Mesendoderm (in vitro differentiated cells): ENCODE data around the gene ZEB2.
A peak's percentile ranks its signal among the peaks of the same experiment; 100 is the strongest.

ENCODE experiments used
- DNase-seq: peaks from one replicate; pipeline ENCODE4 v3.0.0; 2013
- H2AK5ac ChIP-seq: 2 replicates; pipeline ENCODE4 v1.6.1; 2013; ENCODE audit warnings: low read length, inconsistent platforms
- H2BK120ac ChIP-seq: 2 replicates; pipeline ENCODE4 v1.6.1; 2013; ENCODE audit warnings: low read depth, mild to moderate bottlenecking, low read length, moderate library complexity, mixed read lengths
- H2BK15ac ChIP-seq: replicated peaks from 2 replicates; pipeline ENCODE4 v1.6.1; 2013; ENCODE audit warnings: low read depth, mild to moderate bottlenecking, moderate library complexity
- H2BK5ac ChIP-seq: 2 replicates; pipeline ENCODE4 v1.6.1; 2013; ENCODE audit warnings: low read length, inconsistent platforms
- H3K18ac ChIP-seq: 2 replicates; pipeline ENCODE4 v1.6.1; 2013; ENCODE audit warnings: mild to moderate bottlenecking, low read length, mixed read lengths
- H3K23ac ChIP-seq: one replicate; pipeline ENCODE4 v1.6.1; 2013; ENCODE audit warnings: low read length
- H3K27ac ChIP-seq: 2 replicates; pipeline ENCODE4 v1.5.1; 2013; ENCODE audit warnings: low read depth, mild to moderate bottlenecking, inconsistent platforms, low read length, moderate library complexity
- H3K27me3 ChIP-seq: 2 replicates; pipeline ENCODE4 v1.6.1; 2013; ENCODE audit warnings: low read length, control low read depth, mild to moderate bottlenecking, inconsistent platforms; ENCODE audit not compliant: insufficient read depth, poor library complexity
- H3K36me3 ChIP-seq: 2 replicates; pipeline ENCODE4 v1.6.1; 2013; ENCODE audit warnings: low read length, inconsistent platforms; ENCODE audit not compliant: control insufficient read depth, insufficient read depth
- H3K4ac ChIP-seq: one replicate; pipeline ENCODE4 v1.6.1; 2013; ENCODE audit warnings: low read depth, mild to moderate bottlenecking, low read length, moderate library complexity
- H3K4me1 ChIP-seq: 2 replicates; pipeline ENCODE4 v1.6.1; 2013; ENCODE audit warnings: low read depth, low read length, inconsistent platforms; ENCODE audit not compliant: control insufficient read depth
- H3K4me2 ChIP-seq: 2 replicates; pipeline ENCODE4 v1.6.1; 2013; ENCODE audit warnings: low read length
- H3K4me3 ChIP-seq: 2 replicates; pipeline ENCODE4 v1.5.1; 2013; ENCODE audit warnings: mild to moderate bottlenecking, low read length
- H3K56ac ChIP-seq: one replicate; pipeline ENCODE4 v1.6.1; 2013; ENCODE audit warnings: low read length
- H3K79me1 ChIP-seq: 2 replicates; pipeline ENCODE4 v1.6.1; 2013; ENCODE audit warnings: low read length, inconsistent platforms
- H3K79me2 ChIP-seq: 2 replicates; pipeline ENCODE4 v1.6.1; 2013; ENCODE audit warnings: mild to moderate bottlenecking, low read length; ENCODE audit not compliant: control insufficient read depth, insufficient read depth
- H3K9ac ChIP-seq: 2 replicates; pipeline ENCODE4 v1.6.1; 2013; ENCODE audit warnings: low read length, inconsistent platforms
- H4K5ac ChIP-seq: one replicate; pipeline ENCODE4 v1.6.1; 2013; ENCODE audit warnings: low read length
- H4K8ac ChIP-seq: one replicate; pipeline ENCODE4 v1.6.1; 2013; ENCODE audit warnings: low read depth, mild to moderate bottlenecking, control low read depth, low read length, moderate library complexity
- WGBS: extraction: QIAGEN DNeasy Blood & Tissue Kit; methylation state at CpG from one replicate; pipeline ENCODE4 v1.1.7; 2013; ENCODE audit warnings: low lambda C conversion rate, missing lambda C conversion rate; ENCODE audit not compliant: insufficient coverage; ENCODE audit errors: extremely low coverage; 5-methylcytosine and 5-hydroxymethylcytosine counted together

Gene ZEB2

DNA sequence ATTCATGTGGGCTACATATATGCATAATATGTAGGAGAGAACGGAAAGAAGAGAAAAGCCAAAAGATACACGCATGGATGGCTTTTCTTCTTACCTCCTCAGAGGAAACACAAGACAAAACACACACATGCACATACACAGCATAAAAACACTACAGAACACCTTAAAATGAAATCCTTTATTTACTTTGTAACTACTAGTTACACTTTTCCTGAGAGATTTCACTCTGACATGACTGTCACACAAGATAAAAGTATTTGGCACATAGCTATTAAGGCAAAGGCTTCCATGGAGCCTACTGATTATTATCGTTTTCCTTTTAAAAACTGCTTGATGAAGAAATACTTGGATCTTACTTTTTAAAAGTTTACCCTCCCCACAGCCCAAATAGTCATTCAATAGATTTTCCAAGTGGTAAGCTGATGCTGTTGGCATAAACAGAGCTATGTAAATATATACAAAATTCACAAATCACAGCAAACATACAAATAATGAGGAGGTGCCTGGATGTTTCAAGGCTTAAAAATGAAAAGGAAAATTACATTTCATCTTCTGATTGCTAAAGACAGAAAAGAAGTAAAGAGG lies 8.6 kb downstream of the ZEB2 start:
- no peak overlapping the region for H3K4ac ChIP-seq
- H2BK120ac ChIP-seq = peak overlapping the region; percentile 78
- no peak overlapping the region for H4K5ac ChIP-seq
- H3K4me2 ChIP-seq = no peak overlapping the region
- H3K4me1 ChIP-seq = peaks cover 18% of the 10 kb centered on the region
- no CpG with 5 or more reads among the region's 3 CpGs for WGBS
- H3K36me3 ChIP-seq = no peaks in the 10 kb centered on the region
- H3K56ac ChIP-seq = no peak overlapping the region
- no peak for DNase-seq
- H3K9ac ChIP-seq = no peak overlapping the region
- no peak overlapping the region for H3K18ac ChIP-seq
- H3K4me3 ChIP-seq = no peak overlapping the region
- no peak overlapping the region for H3K23ac ChIP-seq
- no peak overlapping the region for H2BK15ac ChIP-seq
- peaks cover 27% of the 10 kb centered on the region for H3K27me3 ChIP-seq
- no peaks in the 10 kb centered on the region for H3K79me2 ChIP-seq
- H4K8ac ChIP-seq = no peak overlapping the region
- no peak overlapping the region for H2AK5ac ChIP-seq
- H3K79me1 ChIP-seq = no peaks in the 10 kb centered on the region
- no peak overlapping the region for H2BK5ac ChIP-seq
- H3K27ac ChIP-seq = no peak overlapping the region

DNA sequence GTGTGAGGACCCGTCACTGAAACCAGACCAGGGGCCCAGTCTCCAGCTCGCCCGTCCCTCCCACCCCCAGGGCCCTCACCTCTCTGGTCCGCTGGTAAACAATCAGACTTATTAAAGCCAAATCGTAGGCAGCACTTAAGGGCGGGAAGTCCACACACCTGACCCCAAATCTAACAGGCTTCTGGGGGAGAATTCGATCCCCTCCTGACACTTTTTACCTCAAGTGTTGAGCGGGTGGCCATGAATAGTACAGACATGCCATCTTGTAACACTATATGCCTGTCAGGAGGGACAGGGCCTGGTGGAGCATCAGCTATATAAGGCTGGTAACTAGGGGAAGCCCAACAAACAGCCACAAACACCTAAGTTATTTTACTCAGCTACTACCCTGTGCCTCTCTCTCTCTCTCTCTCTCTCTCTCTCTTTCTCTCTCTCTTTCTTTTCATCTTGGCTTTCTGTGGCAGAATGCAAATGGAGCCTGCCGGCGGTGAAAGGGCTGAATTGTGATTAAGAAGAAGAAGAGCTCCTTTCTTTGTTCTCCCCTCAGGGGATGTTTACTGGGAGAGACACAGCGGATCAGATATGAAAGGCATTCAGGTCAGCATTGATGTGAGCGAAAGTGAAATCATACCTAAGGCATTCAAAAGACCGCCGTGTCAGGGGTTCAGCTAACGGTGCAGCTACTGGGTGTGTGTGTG lies 9.5 kb downstream of the ZEB2 start:
- Histone ChIP-seq H3K27me3 (peaks cover 25% of the 10 kb centered on the region), H3K56ac (no peak overlapping the region), H3K36me3 (no peaks in the 10 kb centered on the region), H3K4me1 (peaks cover 18% of the 10 kb centered on the region), H2BK5ac (no peak overlapping the region), H2BK120ac (no peak overlapping the region), H3K4ac (no peak overlapping the region), H3K9ac (no peak overlapping the region), H3K27ac (peak overlapping the region; percentile 75), H3K79me1 (no peaks in the 10 kb centered on the region), H3K23ac (no peak overlapping the region), H3K4me2 (peak overlapping the region; percentile 1), H3K18ac (peak overlapping the region; percentile 22), H4K5ac (no peak overlapping the region), H2AK5ac (no peak overlapping the region), H4K8ac (no peak overlapping the region), H3K79me2 (no peaks in the 10 kb centered on the region), H2BK15ac (no peak overlapping the region), H3K4me3 (no peak overlapping the region)
- DNase-seq = peak; percentile 98
- WGBS = no CpG with 5 or more reads among the region's 15 CpGs

GRCh38 chr2:144509879-144510221 lies 10.1 kb downstream of the ZEB2 start:
- Histone ChIP-seq H2BK15ac (no peak overlapping the region), H3K4me2 (no peak overlapping the region), H3K56ac (no peak overlapping the region), H2BK5ac (no peak overlapping the region), H4K8ac (no peak overlapping the region), H3K79me2 (no peaks in the 10 kb centered on the region), H4K5ac (no peak overlapping the region), H2AK5ac (no peak overlapping the region), H3K79me1 (no peaks in the 10 kb centered on the region), H3K23ac (no peak overlapping the region), H3K27me3 (peaks cover 24% of the 10 kb centered on the region), H3K4ac (peak overlapping the region; percentile 70), H3K27ac (peak overlapping the region; percentile 40), H2BK120ac (no peak overlapping the region), H3K9ac (no peak overlapping the region), H3K4me1 (peaks cover 18% of the 10 kb centered on the region), H3K36me3 (no peaks in the 10 kb centered on the region), H3K4me3 (no peak overlapping the region), H3K18ac (no peak overlapping the region)
- WGBS = no CpG with 5 or more reads among the region's 3 CpGs
- no peak for DNase-seq

GRCh38 chr2:144509001-144509878 lies 10.7 kb downstream of the ZEB2 start:
- H4K5ac ChIP-seq = no peak overlapping the region
- peak; percentile 55 for DNase-seq
- no peak overlapping the region for H3K4me2 ChIP-seq
- H3K4ac ChIP-seq = peak overlapping the region; percentile 70
- no peak overlapping the region for H4K8ac ChIP-seq
- H3K36me3 ChIP-seq = no peaks in the 10 kb centered on the region
- H3K27me3 ChIP-seq = peaks cover 20% of the 10 kb centered on the region
- peak overlapping the region; percentile 62 for H3K18ac ChIP-seq
- H2BK120ac ChIP-seq = no peak overlapping the region
- no CpG with 5 or more reads among the region's 10 CpGs for WGBS
- H2BK5ac ChIP-seq = no peak overlapping the region
- H3K79me2 ChIP-seq = no peaks in the 10 kb centered on the region
- no peak overlapping the region for H3K56ac ChIP-seq
- no peak overlapping the region for H3K23ac ChIP-seq
- peak overlapping the region; percentile 40 for H3K27ac ChIP-seq
- no peak overlapping the region for H2AK5ac ChIP-seq
- H3K79me1 ChIP-seq = no peaks in the 10 kb centered on the region
- no peak overlapping the region for H3K9ac ChIP-seq
- peaks cover 22% of the 10 kb centered on the region for H3K4me1 ChIP-seq
- no peak overlapping the region for H3K4me3 ChIP-seq
- H2BK15ac ChIP-seq = no peak overlapping the region

GRCh38 chr2:144508172-144508851 lies 11.6 kb downstream of the ZEB2 start:
- Histone ChIP-seq H3K4me1 (peaks cover 22% of the 10 kb centered on the region), H3K79me1 (no peaks in the 10 kb centered on the region), H3K79me2 (no peaks in the 10 kb centered on the region), H3K27ac (no peak overlapping the region), H2BK15ac (no peak overlapping the region), H3K4ac (no peak overlapping the region), H3K23ac (no peak overlapping the region), H4K5ac (no peak overlapping the region), H3K56ac (no peak overlapping the region), H3K4me2 (no peak overlapping the region), H2BK5ac (no peak overlapping the region), H4K8ac (no peak overlapping the region), H3K9ac (no peak overlapping the region), H2BK120ac (no peak overlapping the region), H3K18ac (no peak overlapping the region), H3K4me3 (no peak overlapping the region), H2AK5ac (no peak overlapping the region), H3K27me3 (peaks cover 12% of the 10 kb centered on the region), H3K36me3 (no peaks in the 10 kb centered on the region)
- no CpG with 5 or more reads among the region's 15 CpGs for WGBS
- DNase-seq = no peak
